Small intestine (tissue), 16 donors: ENCODE measurements around the gene COBLL1. TPM values are rescaled to one million over a fixed set of nuclear protein-coding genes. Genes with fewer than 3 reads are reported as not detected.

ENCODE experiments used
- DNase-seq, 2 donors: peaks; one replicate each; pipeline versions ENCODE4 v3.0.0 to v3.0.0-alpha.2; 2013
- FAIRE-seq: peaks from 2 replicates; lab custom pipeline; 2012; peaks lifted over from hg19 to GRCh38; lab: Jason Lieb, UNC
- H3K27ac ChIP-seq, 3 donors: one replicate each; pipeline ENCODE4 v1.5.1; 2013; ENCODE audit warnings: low read length in 2 of 3, mild to moderate bottlenecking in 2 of 3, control low read depth in 1 of 3, inconsistent platforms in 1 of 3, low read depth in 1 of 3, moderate library complexity in 1 of 3
- H3K27me3 ChIP-seq, 3 donors: one replicate each; pipeline ENCODE4 v1.6.1; 2013; ENCODE audit warnings: low read length in 3 of 3, inconsistent platforms in 1 of 3; ENCODE audit not compliant: control insufficient read depth in 3 of 3, insufficient read depth in 3 of 3
- H3K36me3 ChIP-seq, 3 donors: one replicate each; pipeline ENCODE4 v1.6.1; 2013; ENCODE audit warnings: low read length in 3 of 3, inconsistent platforms in 1 of 3, low read depth in 1 of 3, mild to moderate bottlenecking in 1 of 3, moderate library complexity in 1 of 3; ENCODE audit not compliant: control insufficient read depth in 3 of 3, insufficient read depth in 2 of 3
- H3K4me1 ChIP-seq, 3 donors: one replicate each; pipeline ENCODE4 v1.6.1; 2013; ENCODE audit warnings: low read length in 2 of 3, inconsistent platforms in 1 of 3, low read depth in 1 of 3, mild to moderate bottlenecking in 1 of 3, moderate library complexity in 1 of 3; ENCODE audit not compliant: control insufficient read depth in 3 of 3, insufficient read depth in 2 of 3
- H3K4me3 ChIP-seq, 3 donors: one replicate each; pipeline ENCODE4 v1.5.1; 2013; ENCODE audit warnings: low read length in 3 of 3, control low read depth in 1 of 3, inconsistent platforms in 1 of 3, low read depth in 1 of 3, mild to moderate bottlenecking in 1 of 3, moderate library complexity in 1 of 3
- H3K9me3 ChIP-seq, 2 donors: one replicate each; pipeline ENCODE4 v1.6.1; 2013; ENCODE audit warnings: low read depth in 1 of 2, low read length in 1 of 2; ENCODE audit not compliant: control insufficient read depth in 2 of 2, insufficient read depth in 1 of 2
- WGBS, 3 donors: extraction: QIAGEN DNeasy Blood & Tissue Kit; methylation state at CpG; one replicate each; pipeline ENCODE4 v1.1.7; 2013; 5-methylcytosine and 5-hydroxymethylcytosine counted together
- long read RNA-seq, 10 donors: transcript quantifications; one replicate each; lab custom pipeline, GENCODE V29; 2026
- polyA plus RNA-seq, 4 donors: library from polyadenylated mRNA; stranded (reverse) in 3 of 4; unstranded in 1 of 4; fragments of 200-250 nt in 3 of 4; fragments of 120-200 nt in 1 of 4; gene quantifications; one replicate each; pipeline versions ENCODE4 v1.2.1 to v1.2.3, GENCODE V29; 2013
- donor health status: healthy with polysubstance abuse.
- donor health status: control.
- donor health status: control.
- donor health status: Bipolar disorder and iron deficiency.
- donor health status: healthy.

Gene COBLL1
- polyA plus RNA-seq, result 10 to 100 TPM in 2 of 4 donors, 1 to 10 TPM in 2; 5.4 to 72.0 (median 7.8) TPM
- long read RNA-seq, donor 1, result 0 reads
- long read RNA-seq, donor 2, full-length matches to known transcripts, result 1 of 1 reads
- long read RNA-seq, donor 2, partial matches to known transcripts, result 0 of 1 reads
- long read RNA-seq, donor 2, other reads (novel, unspliced or antisense), result 0 of 1 reads
- long read RNA-seq, donor 3, full-length matches to known transcripts, result 7 of 7 reads
- long read RNA-seq, donor 3, partial matches to known transcripts, result 0 of 7 reads
- long read RNA-seq, donor 3, other reads (novel, unspliced or antisense), result 0 of 7 reads
- long read RNA-seq, donor 4, result 0 reads
- long read RNA-seq, donor 5, result 0 reads
- long read RNA-seq, donor 6, full-length matches to known transcripts, result 5 of 5 reads
- long read RNA-seq, donor 6, partial matches to known transcripts, result 0 of 5 reads
- long read RNA-seq, donor 6, other reads (novel, unspliced or antisense), result 0 of 5 reads
- long read RNA-seq, donor 7, result 0 reads
- long read RNA-seq, donor 8, full-length matches to known transcripts, result 1 of 1 reads
- long read RNA-seq, donor 8, partial matches to known transcripts, result 0 of 1 reads
- long read RNA-seq, donor 8, other reads (novel, unspliced or antisense), result 0 of 1 reads
- long read RNA-seq, donor 9, result 0 reads
- long read RNA-seq, donor 10, full-length matches to known transcripts, result 3 of 3 reads
- long read RNA-seq, donor 10, partial matches to known transcripts, result 0 of 3 reads
- long read RNA-seq, donor 10, other reads (novel, unspliced or antisense), result 0 of 3 reads

- no peaks in the 10 kb centered on the region for H3K27me3 ChIP-seq
- 1% methylated on average over 55 to 57 of the region's 57 CpGs for WGBS, 3 donors
- FAIRE-seq, result no peak
- peak within 1 kb of the TSS; percentile 91 to 99 (median 97) for H3K27ac ChIP-seq
- peaks cover 0 to 14% (median 4%) of the 10 kb centered on the region in 3 donors for H3K4me1 ChIP-seq
- peaks cover 0 to 3% (median 0%) of the 10 kb centered on the region in 3 donors for H3K36me3 ChIP-seq
- DNase-seq, result peak; percentile 90 to 96
- H3K4me3 ChIP-seq, result peak within 1 kb of the TSS; percentile 73 to 90 (median 77)
- H3K9me3 ChIP-seq, result no peaks in the 10 kb centered on the region
These were observed at the start of gene COBLL1 for GRCh38 chr2:164841719-164842623. COBLL1 (minus strand) TSS chr2:164841823; CDS start chr2:164841196, 627 bp downstream.

GRCh38 chr2:164890544-164890943 is 48.9 kb upstream of the COBLL1 start:
- Histone ChIP-seq H3K36me3 (no peaks in the 10 kb centered on the region), H3K27ac (no peak overlapping the region), H3K27me3 (no peaks in the 10 kb centered on the region), H3K4me3 (no peak overlapping the region), H3K4me1 (no peaks in the 10 kb centered on the region), H3K9me3 (no peaks in the 10 kb centered on the region)
- DNase-seq, result no peak
- FAIRE-seq, result no peak
- 33 to 44% (median 36%) methylated on average over 4 of the region's 4 CpGs for WGBS, 3 donors

- whole genome bisulfite sequencing, 3 donors, result 67 to 89% (median 79%) methylated on average over 3 of the region's 3 CpGs
- no peak overlapping the region for H3K27ac ChIP-seq
- H3K36me3 ChIP-seq, result no peaks in the 10 kb centered on the region
- FAIRE-seq (no peak), DNase-seq (no peak)
- no peaks in the 10 kb centered on the region for H3K4me1 ChIP-seq
- no peaks in the 10 kb centered on the region for H3K27me3 ChIP-seq
- no peak overlapping the region for H3K4me3 ChIP-seq
- no peaks in the 10 kb centered on the region for H3K9me3 ChIP-seq
These were observed 47.0 kb upstream of the COBLL1 start for GRCh38 chr2:164888592-164888991.

- 25 to 53% (median 37%) methylated on average over 4 of the region's 4 CpGs for WGBS, 3 donors
These were observed 46.0 kb upstream of the COBLL1 start for GRCh38 chr2:164887434-164888144.

GRCh38 chr2:164882276-164882675 is 40.7 kb upstream of the COBLL1 start:
- H3K36me3 ChIP-seq, result no peaks in the 10 kb centered on the region
- H3K4me3 ChIP-seq, result no peak overlapping the region
- FAIRE-seq (no peak), DNase-seq (peak; percentile 11 to 65)
- no peaks in the 10 kb centered on the region for H3K4me1 ChIP-seq
- H3K27me3 ChIP-seq, result no peaks in the 10 kb centered on the region
- no peaks in the 10 kb centered on the region for H3K9me3 ChIP-seq
- WGBS, 3 donors, result 75 to 86% (median 82%) methylated on average over 9 of the region's 9 CpGs
- H3K27ac ChIP-seq, result no peak overlapping the region

More at GRCh38 chr2:164887434-164888144, 46.0 kb upstream of the COBLL1 start:
- Histone ChIP-seq H3K27me3 (no peaks in the 10 kb centered on the region), H3K4me1 (no peaks in the 10 kb centered on the region), H3K36me3 (no peaks in the 10 kb centered on the region), H3K4me3 (no peak overlapping the region), H3K27ac (peak overlapping the region in 1 of 3 donors; percentile 55), H3K9me3 (no peaks in the 10 kb centered on the region)
- DNase-seq (peak; percentile 75 to 83), FAIRE-seq (no peak)

GRCh38 chr2:164881524-164881923 is 39.9 kb upstream of the COBLL1 start:
- Histone ChIP-seq H3K27ac (no peak overlapping the region), H3K9me3 (no peaks in the 10 kb centered on the region), H3K36me3 (no peaks in the 10 kb centered on the region), H3K4me3 (no peak overlapping the region), H3K27me3 (no peaks in the 10 kb centered on the region), H3K4me1 (no peaks in the 10 kb centered on the region)
- DNase-seq (no peak), FAIRE-seq (no peak)
- 74 to 91% (median 86%) methylated on average over 1 of the region's 1 CpG for WGBS, 3 donors

GRCh38 chr2:164879901-164880535 is 38.4 kb upstream of the COBLL1 start:
- no peak overlapping the region for H3K27ac ChIP-seq
- FAIRE-seq, result peak; percentile 67
- WGBS, 3 donors, result 17 to 44% (median 41%) methylated on average over 2 of the region's 2 CpGs

More at GRCh38 chr2:164879901-164880535, 38.4 kb upstream of the COBLL1 start:
- Histone ChIP-seq H3K36me3 (no peaks in the 10 kb centered on the region), H3K4me1 (peaks cover 0 to 2% (median 0%) of the 10 kb centered on the region in 3 donors), H3K4me3 (no peak overlapping the region), H3K9me3 (no peaks in the 10 kb centered on the region), H3K27me3 (no peaks in the 10 kb centered on the region)
- DNase-seq, result peak in 1 of 2 donors; percentile 69
